HepG2 (cell line): Measurements from ENCODE around the gene CDK1. TPM values are rescaled to one million over a fixed set of nuclear protein-coding genes. Genes with fewer than 3 reads are reported as not detected.
A peak's percentile ranks its signal among the peaks of the same experiment; 100 is the strongest.

ENCODE experiments used
- ARID2 ChIP-seq: sonication (generic); formaldehyde crosslinking; IDR thresholded peaks from 2 replicates; pipeline ENCODE4 v1.8.1; 2022; ENCODE audit warnings: mild to moderate bottlenecking, missing genetic modification reagents, borderline replicate concordance
- ATAD3A ChIP-seq: sonication (generic); formaldehyde crosslinking; IDR thresholded peaks from 2 replicates; pipeline ENCODE4 v1.4.0; 2020; ENCODE audit warnings: missing genetic modification reagents
- ATF3 ChIP-seq: sonication (generic); formaldehyde crosslinking; IDR thresholded peaks from 2 replicates; pipeline ENCODE4 v1.4.0; 2020; ENCODE audit warnings: missing genetic modification reagents
- CTCF ChIP-seq: sonication (generic); formaldehyde crosslinking; IDR thresholded peaks from 2 replicates; pipeline ENCODE4 v1.5.0; 2020; ENCODE audit warnings: mild to moderate bottlenecking, missing genetic modification reagents, moderate library complexity
- HMGA1 ChIP-seq: sonication (generic); formaldehyde crosslinking; conservative IDR thresholded peaks from 2 replicates; pipeline ENCODE4 v1.4.0; 2020; ENCODE audit warnings: missing genetic modification reagents
- HOXA9 ChIP-seq: sonication (generic); formaldehyde crosslinking; IDR thresholded peaks from 2 replicates; pipeline ENCODE4 v1.8.1; 2022; ENCODE audit warnings: missing genetic modification reagents, mild to moderate bottlenecking, moderate library complexity, borderline replicate concordance
- KDM2A ChIP-seq: sonication (generic); formaldehyde crosslinking; IDR thresholded peaks from 2 replicates; pipeline ENCODE4 v1.4.0; 2020; ENCODE audit warnings: low read depth, missing genetic modification reagents, borderline replicate concordance
- NR2C2 ChIP-seq: sonication (generic); formaldehyde crosslinking; IDR thresholded peaks from 2 replicates; pipeline ENCODE4 v1.4.0; 2020; ENCODE audit warnings: missing genetic modification reagents, mild to moderate bottlenecking, moderate library complexity, borderline replicate concordance
- NR2F1 ChIP-seq, 2 experiments: fragments of 450-650 bp in 1 of 2; formaldehyde crosslinking in 1 of 2; IDR thresholded peaks; 2 replicates each; pipeline versions ENCODE4 v1.5.0 to v1.6.1; 2016 to 2020; ENCODE audit warnings: mild to moderate bottlenecking in 1 of 2, missing compliant biosample characterization in 1 of 2, missing genetic modification reagents in 1 of 2, moderate library complexity in 1 of 2
- PCBP2 ChIP-seq: fragments of 200-400 bp; formaldehyde crosslinking; optimal IDR thresholded peaks from 2 replicates; pipeline ENCODE3; 2018; ENCODE audit warnings: low read length, low read depth; ENCODE audit not compliant: poor library complexity, severe bottlenecking
- POLR2AphosphoS5 ChIP-seq: IDR thresholded peaks from 2 replicates; pipeline ENCODE4 v1.6.1; 2012; ENCODE audit warnings: low read depth, low read length
- SMYD3 ChIP-seq: sonication (generic); formaldehyde crosslinking; IDR thresholded peaks from 2 replicates; pipeline ENCODE4 v1.8.1; 2023; ENCODE audit warnings: mild to moderate bottlenecking, missing genetic modification reagents
- TRIM24 ChIP-seq: sonication (generic); formaldehyde crosslinking; IDR thresholded peaks from 2 replicates; pipeline ENCODE4 v1.8.0; 2022; ENCODE audit warnings: mild to moderate bottlenecking, missing genetic modification reagents
- XRCC5 ChIP-seq: fragments of 200-400 bp; formaldehyde crosslinking; optimal IDR thresholded peaks from 2 replicates; pipeline ENCODE3; 2017; ENCODE audit warnings: mild to moderate bottlenecking, low read length
- ZBTB7B ChIP-seq: sonication (generic); formaldehyde crosslinking; IDR thresholded peaks from 2 replicates; pipeline ENCODE4 v1.4.0; 2020; ENCODE audit warnings: missing genetic modification reagents
- ZNF230 ChIP-seq: sonication (generic); formaldehyde crosslinking; IDR thresholded peaks from 2 replicates; pipeline ENCODE4 v1.4.0; 2020; ENCODE audit warnings: mild to moderate bottlenecking, missing genetic modification reagents
- ZNF275 ChIP-seq: sonication (generic); formaldehyde crosslinking; IDR thresholded peaks from 2 replicates; pipeline ENCODE4 v1.8.0; 2022; ENCODE audit warnings: missing genetic modification reagents, mild to moderate bottlenecking, inconsistent platforms, borderline replicate concordance
- ZNF556 ChIP-seq: sonication (generic); formaldehyde crosslinking; IDR thresholded peaks from 2 replicates; pipeline ENCODE4 v1.4.0; 2020; ENCODE audit warnings: mild to moderate bottlenecking, missing genetic modification reagents, borderline replicate concordance
- ZNF737 ChIP-seq: sonication (generic); formaldehyde crosslinking; IDR thresholded peaks from 2 replicates; pipeline ENCODE4 v1.5.0; 2020; ENCODE audit warnings: missing genetic modification reagents, mild to moderate bottlenecking, borderline replicate concordance
- ZNF768 ChIP-seq: sonication (generic); formaldehyde crosslinking; IDR thresholded peaks from 2 replicates; pipeline ENCODE4 v1.4.0; 2020; ENCODE audit warnings: missing genetic modification reagents
- ZNF777 ChIP-seq: sonication (generic); formaldehyde crosslinking; IDR thresholded peaks from 2 replicates; pipeline ENCODE4 v1.4.0; 2020; ENCODE audit warnings: missing genetic modification reagents
- ZNF883 ChIP-seq: sonication (generic); formaldehyde crosslinking; IDR thresholded peaks from 2 replicates; pipeline ENCODE4 v1.5.1; 2020; ENCODE audit warnings: mild to moderate bottlenecking, missing genetic modification reagents; ENCODE audit errors: not compliant biosample characterization
- polyA plus RNA-seq, 8 experiments: library from polyadenylated mRNA; depleted of rRNA in 3 of 8; stranded (reverse) in 7 of 8; unstranded in 1 of 8; fragments of >200 nt; fragmentation: Illumina TruSeq in 4 of 8; extraction: Trizol in 4 of 8; gene quantifications; 2 replicates each; pipeline versions ENCODE4 v1.2.1 to v1.2.3, GENCODE V29; 2011 to 2016; ENCODE audit warnings: low read depth in 4 of 8, missing spikeins in 1 of 8, mixed read lengths in 1 of 8; ENCODE audit not compliant: insufficient read depth in 1 of 8
- total RNA-seq, 5 experiments: library from RNA; depleted of rRNA; stranded (reverse); fragments of >200 nt; fragmentation: Illumina TruSeq; extraction: Trizol; gene quantifications; 2 replicates each; pipeline ENCODE4 v1.2.3, GENCODE V29; 2016; ENCODE audit warnings: low read depth in 1 of 5

CDK1 gene
- total and polyA plus RNA-seq, 2 of the 13 experiments (the other 11 are each of a cell fraction or from before 2014, with no cell fraction given): 42.6 to 132 TPM

GRCh38 chr10:60732807-60733516, 45.3 kb upstream of the CDK1 start (continued):
- TF ChIP-seq ZNF777 (0 out of 2 replicates have a peak, but pooled peaks have one; percentile 48), CTCF (CRISPR knock-in tag) (peak; percentile 20; the same call in 1 of the 2 replicates), ZNF230 (CRISPR knock-in tag) (no peak), XRCC5 (peak; percentile 44), HMGA1 (CRISPR knock-in tag) (no peak), ZNF275 (CRISPR knock-in tag) (no peak), ATF3 (no peak), ARID2 (CRISPR knock-in tag) (no peak), NR2F1 (CRISPR knock-in tag; IDR thresholded peaks at IDR 0.05) (no peak), ZNF556 (CRISPR knock-in tag) (no peak), SMYD3 (no peak), ZNF768 (no peak), ZNF883 (CRISPR knock-in tag) (no peak), ZNF737 (CRISPR knock-in tag) (no peak), ATAD3A (no peak), KDM2A (CRISPR knock-in tag) (0 out of 2 replicates have a peak, but pooled peaks have one; percentile 14), POLR2AphosphoS5 (no peak), ZBTB7B (CRISPR knock-in tag) (no peak), PCBP2 (no peak), HOXA9 (CRISPR knock-in tag) (no peak), TRIM24 (CRISPR knock-in tag) (no peak), NR2C2 (CRISPR knock-in tag) (no peak)
